HG03558 (cell line): ENCODE results near the gene TP53RK.
"Not testable (repeated sequence)": the region's sequence is repeated elsewhere in the genome, so short reads cannot be mapped to it uniquely, and the experiment has no call there.

Experiments used
- ATAC-seq: cut with Tn5 transposase; IDR thresholded peaks from one replicate; pipeline ENCODE4 v1.9.1; 2021; ENCODE audit warnings: moderate number of reproducible peaks; ENCODE audit not compliant: unreplicated experiment; ENCODE audit errors: extremely low read depth

Gene TP53RK

GRCh38 chr20:46683939-46684750 lies 5.1 kb downstream of the TP53RK start:
- no peak for ATAC-seq

- no peak for ATAC-seq
These were observed 5.6 kb downstream of the TP53RK start for GRCh38 chr20:46683668-46683938.

- no peak for ATAC-seq
These were observed 6.1 kb downstream of the TP53RK start for GRCh38 chr20:46683011-46683667.

GRCh38 chr20:46682063-46682821 lies 7.0 kb downstream of the TP53RK start:
- ATAC-seq = no peak

- ATAC-seq = no peak
These were observed 8.0 kb downstream of the TP53RK start for GRCh38 chr20:46681032-46681854.

GRCh38 chr20:46680684-46681031 lies 8.6 kb downstream of the TP53RK start:
- ATAC-seq = no peak

GRCh38 chr20:46678516-46678915 lies 10.7 kb downstream of the TP53RK start:
- no peak for ATAC-seq

- no peak for ATAC-seq
These were observed 11.6 kb downstream of the TP53RK start for GRCh38 chr20:46677608-46678007.

- not testable (repeated sequence) for ATAC-seq
These were observed 12.5 kb downstream of the TP53RK start for GRCh38 chr20:46676649-46677316.

GRCh38 chr20:46674253-46675083 lies 14.8 kb downstream of the TP53RK start:
- ATAC-seq = no peak

- no peak for ATAC-seq
These were observed 15.6 kb downstream of the TP53RK start for GRCh38 chr20:46673394-46674252.

GRCh38 chr20:46672543-46673148 lies 16.6 kb downstream of the TP53RK start:
- ATAC-seq = no peak

- ATAC-seq = no peak
These were observed 17.2 kb downstream of the TP53RK start for GRCh38 chr20:46671866-46672542.

- no peak for ATAC-seq
These were observed 18.4 kb downstream of the TP53RK start for GRCh38 chr20:46670585-46671584.

GRCh38 chr20:46670228-46670584 lies 19.0 kb downstream of the TP53RK start:
- ATAC-seq = no peak

GRCh38 chr20:46666818-46667515 lies 22.3 kb downstream of the TP53RK start:
- ATAC-seq = no peak
